GM18870 (cell line): ENCODE data around the gene NELL1.
A peak's percentile ranks its signal among the peaks of the same experiment; 100 is the strongest.

Experiments used
- ATAC-seq: cut with Tn5 transposase; IDR thresholded peaks from one replicate; pipeline ENCODE4 v1.9.1; 2021; ENCODE audit warnings: moderate library complexity; ENCODE audit not compliant: unreplicated experiment

Gene NELL1

GRCh38 chr11:21405422-21405821 is 736.0 kb downstream of the NELL1 start:
- no peak for ATAC-seq

GRCh38 chr11:21410513-21410912 is 741.1 kb downstream of the NELL1 start:
- no peak for ATAC-seq

DNA sequence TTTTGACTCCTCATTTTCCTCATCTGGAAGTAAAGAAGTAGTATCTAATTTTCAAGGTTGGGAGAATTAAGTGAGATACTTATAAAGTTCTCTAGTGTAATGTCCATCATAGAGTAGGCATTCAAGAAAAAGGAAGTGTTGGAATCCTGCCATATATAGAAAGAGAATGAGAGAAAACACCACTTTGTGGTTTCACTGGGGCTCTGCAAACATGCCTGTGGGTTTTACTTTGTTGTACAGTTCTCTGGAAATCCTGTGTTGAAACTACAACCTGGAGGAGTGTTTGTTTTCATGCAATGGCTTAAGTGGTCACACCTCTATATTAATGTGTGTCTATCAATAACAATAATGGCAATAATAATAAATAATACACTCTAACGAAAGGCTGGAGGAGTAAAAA is 741.7 kb downstream of the NELL1 start:
- ATAC-seq = no peak

GRCh38 chr11:21411597-21411996 is 742.2 kb downstream of the NELL1 start:
- no peak for ATAC-seq

GRCh38 chr11:21412652-21413383 is 743.4 kb downstream of the NELL1 start:
- peak; percentile 42 for ATAC-seq

DNA sequence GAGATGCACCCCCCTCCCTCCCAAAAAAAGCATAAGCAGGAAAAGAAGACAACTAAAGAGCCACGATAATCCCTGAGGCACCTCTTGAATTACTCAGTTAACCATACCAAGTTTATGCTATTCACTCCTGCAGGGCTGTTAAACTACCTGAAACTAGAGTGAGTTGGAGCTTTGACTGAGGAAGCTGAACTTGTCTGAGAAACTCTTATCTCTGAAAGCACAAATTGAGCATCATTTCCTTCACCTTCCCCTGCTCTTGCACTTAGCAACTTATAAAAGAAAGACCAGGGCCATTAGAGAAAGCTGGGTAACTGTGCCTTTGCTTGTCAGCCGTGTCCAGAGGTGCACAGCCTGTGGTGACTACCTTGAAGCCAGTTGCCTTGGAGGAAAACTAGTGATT is 745.6 kb downstream of the NELL1 start:
- no peak for ATAC-seq

GRCh38 chr11:21415606-21416005 is 746.2 kb downstream of the NELL1 start:
- ATAC-seq = no peak

GRCh38 chr11:21421711-21422329 is 752.4 kb downstream of the NELL1 start:
- no peak for ATAC-seq

DNA sequence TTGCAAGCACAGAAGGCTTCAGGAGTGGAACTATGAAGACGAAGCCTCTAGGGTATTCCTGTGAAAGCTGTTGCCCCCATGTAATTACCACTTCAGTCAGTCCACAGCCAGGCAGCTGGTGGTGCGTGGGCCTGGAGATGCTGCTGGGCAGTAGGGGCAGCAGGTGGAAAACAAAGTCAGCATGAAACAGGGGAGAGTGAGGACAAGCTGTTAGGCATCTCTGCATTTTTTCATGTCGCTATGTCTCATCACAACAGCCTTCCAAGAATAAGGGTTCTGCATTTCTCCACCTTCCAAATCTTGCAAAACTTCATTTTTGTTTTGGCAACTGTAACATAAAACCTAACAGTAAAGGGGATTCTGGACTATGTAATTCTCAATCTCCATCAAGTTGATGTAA is 757.5 kb downstream of the NELL1 start:
- no peak for ATAC-seq

DNA sequence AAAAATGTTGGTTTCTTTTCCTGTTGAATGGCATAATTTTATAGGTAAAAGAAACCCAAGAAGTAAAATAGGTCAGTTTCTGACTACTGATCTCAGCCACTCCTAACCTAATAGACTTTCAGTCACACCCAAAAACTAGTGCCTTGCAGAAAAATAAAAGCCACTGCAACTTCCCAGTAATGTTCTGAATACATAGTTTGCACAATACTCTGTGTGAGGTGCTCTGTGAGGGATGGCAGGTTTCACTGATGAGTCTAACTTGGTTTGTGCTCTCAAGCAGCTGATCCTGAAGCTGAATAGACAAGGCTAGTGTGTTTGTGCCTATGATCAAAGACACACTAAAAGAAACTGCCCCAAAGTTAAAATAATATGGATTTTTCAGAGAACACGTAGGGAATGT is 758.3 kb downstream of the NELL1 start:
- ATAC-seq = no peak

- no peak for ATAC-seq
Observed at GRCh38 chr11:21428796-21429195, 759.4 kb downstream of the NELL1 start.

GRCh38 chr11:21429401-21429800 is 760.0 kb downstream of the NELL1 start:
- ATAC-seq = no peak

DNA sequence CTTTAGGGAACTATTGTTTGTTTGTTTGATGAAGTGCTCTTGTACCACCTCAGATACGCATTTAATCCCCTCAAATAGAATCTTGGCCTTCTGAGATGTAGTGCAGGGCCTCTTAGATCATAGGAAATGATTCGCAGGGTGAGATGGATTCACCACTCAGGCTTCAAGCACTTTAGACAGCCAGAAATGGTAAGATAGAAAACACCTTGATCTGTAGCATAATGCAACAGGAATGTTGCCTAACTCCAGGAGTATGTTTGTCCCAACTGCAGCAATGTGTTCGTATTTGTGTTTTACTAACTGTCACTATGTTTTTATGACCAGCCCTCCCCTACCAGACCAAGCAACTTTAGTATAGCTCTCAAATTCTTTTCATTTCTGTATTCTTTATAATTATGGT is 761.2 kb downstream of the NELL1 start:
- ATAC-seq = no peak

DNA sequence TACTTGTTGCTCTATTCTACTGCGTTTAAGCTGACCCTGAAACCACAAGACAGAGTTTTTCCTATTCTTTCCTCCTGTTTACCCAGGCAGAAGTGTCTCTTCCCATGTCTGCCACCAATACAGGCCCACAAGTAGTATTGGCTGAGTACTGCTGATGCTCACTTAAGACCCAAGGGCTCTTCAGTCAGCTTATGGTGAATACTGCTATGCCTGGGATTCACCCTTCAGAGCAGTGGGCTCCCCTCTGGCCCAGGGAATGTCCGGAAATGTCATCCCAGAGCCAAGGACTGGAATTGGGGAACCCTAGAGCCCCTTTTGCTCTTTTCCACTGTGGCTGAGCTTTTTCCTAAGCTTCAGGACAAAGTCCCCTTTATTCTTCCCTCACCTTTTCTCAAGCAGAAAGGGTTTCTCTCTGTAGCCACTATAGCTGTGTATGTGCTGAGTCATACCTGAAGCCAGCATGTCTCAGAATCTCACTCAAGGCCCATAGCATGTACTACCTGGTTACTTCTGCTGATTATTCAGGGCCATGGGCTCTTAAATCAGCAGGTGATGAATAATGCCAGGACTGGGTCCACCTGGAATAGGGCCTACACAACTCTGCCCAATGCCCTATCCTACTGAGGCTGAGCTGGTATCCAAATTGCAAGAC is 777.7 kb downstream of the NELL1 start:
- peak; percentile 87 for ATAC-seq

- ATAC-seq = no peak
Observed at GRCh38 chr11:21447871-21448270, 778.5 kb downstream of the NELL1 start.

DNA sequence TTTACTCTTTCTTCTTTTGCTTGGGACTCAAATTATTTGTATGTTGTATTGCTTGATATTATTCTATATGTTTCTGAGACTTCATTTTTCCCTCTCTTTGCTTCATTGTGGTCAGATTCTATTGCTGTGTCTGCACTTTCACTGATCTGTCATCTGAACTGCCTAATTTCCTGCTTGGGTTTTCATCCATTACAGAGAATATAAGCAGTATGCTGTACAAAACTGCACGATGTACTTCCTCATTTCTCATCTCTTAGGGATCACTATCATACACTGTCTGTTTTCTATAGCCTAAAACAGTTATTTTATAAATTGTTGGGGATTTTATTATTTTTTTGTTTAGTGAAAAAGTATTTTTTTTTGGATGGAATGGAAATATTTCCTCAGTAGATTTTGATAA is 786.8 kb downstream of the NELL1 start:
- no peak for ATAC-seq

- no peak for ATAC-seq
Observed at GRCh38 chr11:21460082-21460481, 790.7 kb downstream of the NELL1 start.

DNA sequence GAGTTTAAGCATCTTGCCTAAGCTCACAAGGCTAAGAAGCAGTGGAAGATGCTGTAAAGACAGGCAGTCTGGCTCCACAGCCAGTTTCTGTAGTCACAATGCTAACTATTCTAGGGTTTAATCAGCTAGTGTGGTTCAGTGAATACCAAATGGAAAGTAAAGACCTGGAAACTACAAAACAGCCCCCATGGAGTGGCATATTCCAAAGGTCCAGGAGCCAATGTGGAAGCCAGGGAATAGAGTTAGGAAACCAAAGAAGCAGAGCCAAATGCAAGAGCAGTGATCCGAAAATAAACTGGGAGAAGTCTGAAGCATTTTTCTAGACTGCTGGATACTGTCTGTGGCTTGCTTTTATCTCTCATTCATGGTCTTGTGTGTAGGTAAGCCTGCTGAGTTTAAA is 792.3 kb downstream of the NELL1 start:
- ATAC-seq = no peak

DNA sequence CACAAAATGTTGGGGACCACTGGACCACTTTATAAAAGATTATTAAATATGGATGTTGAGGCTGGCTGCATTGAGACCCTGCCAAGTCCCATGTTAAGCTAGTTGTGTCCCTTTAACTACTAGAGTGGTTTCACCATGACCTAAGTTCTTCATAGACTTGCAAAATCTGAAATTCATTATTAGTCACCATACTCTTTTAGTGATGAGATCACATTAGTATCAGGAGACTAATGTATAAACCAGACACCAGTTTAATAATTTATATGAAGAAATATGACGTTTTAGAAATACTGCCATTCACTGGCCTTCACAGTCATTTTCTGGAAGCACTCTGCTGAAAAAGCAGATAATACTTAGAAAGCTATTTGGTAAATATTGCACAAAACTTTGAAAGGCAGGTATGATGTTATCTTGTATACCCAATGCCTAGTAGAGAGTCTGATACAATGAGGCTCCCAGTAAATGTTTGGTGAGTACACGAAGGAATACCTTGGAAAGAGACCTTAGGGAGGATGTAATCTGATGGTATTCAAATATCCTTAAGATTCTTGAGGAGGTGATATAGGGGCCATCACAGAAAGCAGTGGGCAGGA is 795.3 kb downstream of the NELL1 start:
- ATAC-seq = peak; percentile 79

GRCh38 chr11:21465203-21465602 is 795.8 kb downstream of the NELL1 start:
- no peak for ATAC-seq

DNA sequence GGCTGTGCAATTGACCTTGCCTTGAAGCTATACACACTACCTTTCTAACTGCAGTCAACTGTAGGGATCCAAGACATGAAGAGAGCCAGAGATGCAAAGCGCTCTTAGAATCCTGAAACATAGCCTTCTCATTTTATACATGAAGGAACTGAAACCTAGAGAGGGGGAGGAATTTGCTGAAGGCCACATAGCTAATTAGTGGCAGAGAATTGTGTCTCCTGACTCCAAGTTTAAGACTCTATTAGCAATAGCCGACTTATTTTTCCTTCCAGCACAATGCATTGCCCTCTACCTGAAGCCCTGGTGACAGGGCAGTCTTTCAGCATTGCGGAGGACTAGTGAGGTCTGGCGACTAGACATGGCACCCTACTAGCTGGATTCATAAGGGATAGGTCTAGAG is 796.5 kb downstream of the NELL1 start:
- ATAC-seq = no peak

DNA sequence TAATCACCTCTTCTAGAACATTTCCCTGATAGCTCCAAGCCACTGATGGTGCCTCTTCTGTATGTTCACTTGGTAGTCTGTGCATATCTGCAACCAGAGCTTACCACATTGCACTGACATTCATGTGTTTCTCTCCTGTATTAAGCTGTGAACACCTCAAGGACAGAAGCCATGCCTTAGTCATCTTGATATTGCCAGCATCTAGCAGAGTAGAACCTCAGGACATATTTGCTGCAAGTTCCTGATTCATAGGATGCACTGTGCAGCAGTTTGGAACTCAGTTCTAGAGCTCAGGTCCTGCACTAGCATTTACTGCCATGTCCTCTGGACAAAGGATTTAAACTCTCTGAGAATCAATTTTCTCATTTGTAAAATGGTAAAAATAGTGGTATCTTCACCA is 801.1 kb downstream of the NELL1 start:
- ATAC-seq = no peak
